Esophagus squamous epithelium (tissue), 4 donors: ENCODE data around the gene C4orf36.

Source experiments
- POLR2A ChIP-seq, 4 donors: fragments of 450-650 bp; IDR thresholded peaks; one replicate each; pipeline ENCODE4 v1.6.1; 2017; ENCODE audit warnings: antibody characterized with exemption in 4 of 4, mild to moderate bottlenecking in 4 of 4, moderate library complexity in 3 of 4
- TF ChIP-seq, protein P1 (sequence below), 6 experiments: fragments of 450-650 bp in 4 of 6; fragments of 200-600 bp in 2 of 6; sonication (generic) in 2 of 6; IDR thresholded peaks; one replicate each; pipeline ENCODE4 v1.5.1; 2016 to 2019; ENCODE audit warnings: antibody characterized with exemption in 6 of 6, mild to moderate bottlenecking in 4 of 6, moderate library complexity in 4 of 6

DNA sequence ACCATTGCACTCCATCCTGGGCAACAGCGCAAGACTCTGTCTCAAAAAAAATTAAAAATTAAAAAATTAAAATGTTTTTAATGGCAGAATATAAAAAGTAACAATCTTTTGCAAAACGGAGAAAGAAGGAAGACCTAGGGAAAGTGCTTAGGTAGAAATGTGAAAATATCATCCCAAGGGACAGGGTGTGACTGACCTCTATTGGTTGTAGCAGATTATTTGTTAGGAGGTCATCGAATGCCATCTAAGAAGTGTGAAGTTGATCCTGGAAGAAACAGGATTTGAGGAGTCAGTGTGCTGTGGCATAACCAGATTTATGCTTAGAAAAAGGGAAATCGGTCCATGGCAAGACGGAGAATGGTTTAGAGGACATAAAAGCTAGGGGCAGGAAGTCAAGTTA, 18.1 kb upstream of the C4orf36 start:
- TF ChIP-seq, protein P1, sequence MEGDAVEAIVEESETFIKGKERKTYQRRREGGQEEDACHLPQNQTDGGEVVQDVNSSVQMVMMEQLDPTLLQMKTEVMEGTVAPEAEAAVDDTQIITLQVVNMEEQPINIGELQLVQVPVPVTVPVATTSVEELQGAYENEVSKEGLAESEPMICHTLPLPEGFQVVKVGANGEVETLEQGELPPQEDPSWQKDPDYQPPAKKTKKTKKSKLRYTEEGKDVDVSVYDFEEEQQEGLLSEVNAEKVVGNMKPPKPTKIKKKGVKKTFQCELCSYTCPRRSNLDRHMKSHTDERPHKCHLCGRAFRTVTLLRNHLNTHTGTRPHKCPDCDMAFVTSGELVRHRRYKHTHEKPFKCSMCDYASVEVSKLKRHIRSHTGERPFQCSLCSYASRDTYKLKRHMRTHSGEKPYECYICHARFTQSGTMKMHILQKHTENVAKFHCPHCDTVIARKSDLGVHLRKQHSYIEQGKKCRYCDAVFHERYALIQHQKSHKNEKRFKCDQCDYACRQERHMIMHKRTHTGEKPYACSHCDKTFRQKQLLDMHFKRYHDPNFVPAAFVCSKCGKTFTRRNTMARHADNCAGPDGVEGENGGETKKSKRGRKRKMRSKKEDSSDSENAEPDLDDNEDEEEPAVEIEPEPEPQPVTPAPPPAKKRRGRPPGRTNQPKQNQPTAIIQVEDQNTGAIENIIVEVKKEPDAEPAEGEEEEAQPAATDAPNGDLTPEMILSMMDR (IDR thresholded peaks at IDR 0.05) = no peak
- no peak for TF ChIP-seq POLR2A (IDR thresholded peaks at IDR 0.05)
